Tibial nerve (tissue), 4 donors: ENCODE measurements around the gene MYCBPAP.

Experiments
- CTCF ChIP-seq, 5 experiments: fragments of 200-600 bp in 3 of 5; fragments of 450-650 bp in 2 of 5; sonication (generic) in 3 of 5; IDR thresholded peaks; one replicate each; pipeline ENCODE4 v1.5.1; 2016 to 2019; ENCODE audit warnings: antibody characterized with exemption in 5 of 5, mild to moderate bottlenecking in 3 of 5, moderate library complexity in 2 of 5
- EP300 ChIP-seq, 2 donors: sonication (generic); formaldehyde crosslinking; IDR thresholded peaks; one replicate each; pipeline ENCODE4 v1.6.1; 2017; ENCODE audit warnings: antibody characterized with exemption in 2 of 2, mild to moderate bottlenecking in 1 of 2

- TF ChIP-seq CTCF (IDR thresholded peaks at IDR 0.05) = no peak
- TF ChIP-seq EP300 (IDR thresholded peaks at IDR 0.05) = no peak
Observed at GRCh38 chr17:50527155-50527762, 19.0 kb downstream of the MYCBPAP start.
